Measurements from ENCODE around the gene APOBEC3F.
"Not testable (repeated sequence)": the region's sequence is repeated elsewhere in the genome, so short reads cannot be mapped to it uniquely, and the experiment has no call there.

APOBEC3F gene

GRCh38 chr22:39003165-39003638 lies 37.5 kb upstream of the APOBEC3F start:
- Histone ChIP-seq H3K4me3 (ENCODE audit: insufficient read depth, low read length, poor library complexity, severe bottlenecking) (no peak overlapping the region), H3K9me2 (replicated peaks; ENCODE audit: insufficient read depth, low read length) (no peaks in the 10 kb centered on the region), H3K9me3 (ENCODE audit: insufficient read depth, low read length) (no peaks in the 10 kb centered on the region), H3K9ac (ENCODE audit: low read length) (no peak overlapping the region; the same call in 1 of the 2 replicates), H2AFZ (ENCODE audit: low read depth, low read length, severe bottlenecking) (no peak overlapping the region), H3K79me2 (ENCODE audit: insufficient read depth, low read length) (no peaks in the 10 kb centered on the region), H4K20me1 (ENCODE audit: low read depth, low read length) (no peaks in the 10 kb centered on the region), H3K4me2 (ENCODE audit: low read depth, low read length, poor library complexity, severe bottlenecking) (peak overlapping the region; percentile 28), H3K27ac (ENCODE audit: low read depth, low read length) (no peak overlapping the region), H3K27me3 (ENCODE audit: low read length) (no peaks in the 10 kb centered on the region), H3K36me3 (ENCODE audit: low read length) (no peaks in the 10 kb centered on the region), H3F3A (ENCODE audit: insufficient read depth) (no peaks in the 10 kb centered on the region)
- peak; percentile 61 for TF ChIP-seq CTCF (IDR thresholded peaks at IDR 0.05; ENCODE audit: insufficient read depth, low read length, poor library complexity, severe bottlenecking)
- no peak for TF ChIP-seq EZH2phosphoT487 (conservative IDR thresholded peaks at IDR 0.05; ENCODE audit: low read length)

DNA sequence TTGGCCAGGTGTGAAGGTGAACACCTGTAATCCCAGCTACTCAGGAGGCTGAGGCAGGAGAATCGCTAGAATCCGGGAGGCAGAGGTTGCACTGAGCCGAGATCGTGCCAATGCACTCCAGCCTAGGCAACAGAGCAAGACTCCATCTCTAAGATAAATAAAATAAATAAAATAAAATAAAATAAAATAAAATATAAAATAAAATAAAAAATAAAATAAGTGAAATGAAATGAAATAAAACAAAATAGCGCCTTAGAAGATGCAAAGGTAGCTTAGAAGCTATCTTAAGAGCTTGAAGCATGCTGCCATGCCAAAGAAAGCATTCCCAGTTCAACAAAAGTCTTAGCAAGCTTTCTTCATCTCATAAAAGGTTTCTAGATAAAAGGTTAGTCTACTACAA lies 33.5 kb upstream of the APOBEC3F start:
- Histone ChIP-seq H3K27me3 (ENCODE audit: low read length) (no peaks in the 10 kb centered on the region), H3K36me3 (ENCODE audit: low read length) (no peaks in the 10 kb centered on the region), H3K4me3 (ENCODE audit: insufficient read depth, low read length, poor library complexity, severe bottlenecking) (no peak overlapping the region), H3F3A (ENCODE audit: insufficient read depth) (no peaks in the 10 kb centered on the region), H3K9me2 (replicated peaks; ENCODE audit: insufficient read depth, low read length) (no peaks in the 10 kb centered on the region), H4K20me1 (ENCODE audit: low read depth, low read length) (no peaks in the 10 kb centered on the region), H3K27ac (ENCODE audit: low read depth, low read length) (no peak overlapping the region), H3K79me2 (ENCODE audit: insufficient read depth, low read length) (no peaks in the 10 kb centered on the region), H2AFZ (ENCODE audit: low read depth, low read length, severe bottlenecking) (no peak overlapping the region), H3K9ac (ENCODE audit: low read length) (no peak overlapping the region), H3K9me3 (ENCODE audit: insufficient read depth, low read length) (no peaks in the 10 kb centered on the region), H3K4me2 (ENCODE audit: low read depth, low read length, poor library complexity, severe bottlenecking) (no peak overlapping the region)
- TF ChIP-seq CTCF (IDR thresholded peaks at IDR 0.05; ENCODE audit: insufficient read depth, low read length, poor library complexity, severe bottlenecking) (no peak), EZH2phosphoT487 (conservative IDR thresholded peaks at IDR 0.05; ENCODE audit: low read length) (no peak)

DNA sequence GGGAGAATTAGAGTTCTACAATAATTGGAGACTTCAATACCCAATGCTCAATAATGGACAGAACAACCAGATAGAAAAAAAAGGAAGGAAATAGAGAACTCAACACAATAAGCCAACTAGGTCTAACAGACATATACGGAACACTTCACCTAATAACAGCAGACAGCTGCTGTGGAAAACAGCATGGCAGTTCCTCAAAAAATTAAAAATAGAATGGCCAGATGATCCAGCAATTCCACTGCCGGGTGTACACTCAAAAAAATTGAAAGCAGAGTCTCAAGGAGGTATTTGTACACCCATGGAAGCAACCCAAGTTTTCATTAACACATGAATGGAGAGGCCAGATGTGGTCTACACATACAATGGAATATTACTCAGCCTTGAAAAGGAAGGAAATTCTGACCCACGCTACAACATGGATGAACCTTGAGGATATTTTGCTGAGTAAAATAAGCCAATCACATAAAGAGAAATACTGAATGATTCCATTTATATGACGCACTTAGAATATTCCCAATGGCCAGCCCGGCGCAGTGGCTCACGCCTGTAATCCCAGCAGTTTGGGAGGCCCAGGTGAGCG lies 32.3 kb upstream of the APOBEC3F start:
- not testable (repeated sequence) for H3K36me3 ChIP-seq (ENCODE audit: low read length); H3K9ac ChIP-seq (ENCODE audit: low read length); H3F3A ChIP-seq (ENCODE audit: insufficient read depth); H3K9me3 ChIP-seq (ENCODE audit: insufficient read depth, low read length); H2AFZ ChIP-seq (ENCODE audit: low read depth, low read length, severe bottlenecking); H4K20me1 ChIP-seq (ENCODE audit: low read depth, low read length); H3K9me2 ChIP-seq (replicated peaks; ENCODE audit: insufficient read depth, low read length); H3K27me3 ChIP-seq (ENCODE audit: low read length); H3K4me3 ChIP-seq (ENCODE audit: insufficient read depth, low read length, poor library complexity, severe bottlenecking); H3K79me2 ChIP-seq (ENCODE audit: insufficient read depth, low read length); H3K27ac ChIP-seq (ENCODE audit: low read depth, low read length); H3K4me2 ChIP-seq (ENCODE audit: low read depth, low read length, poor library complexity, severe bottlenecking)

GRCh38 chr22:39010946-39011345 lies 29.7 kb upstream of the APOBEC3F start:
- Histone ChIP-seq H2AFZ (ENCODE audit: low read depth, low read length, severe bottlenecking) (no peak overlapping the region), H4K20me1 (ENCODE audit: low read depth, low read length) (no peaks in the 10 kb centered on the region), H3K4me3 (ENCODE audit: insufficient read depth, low read length, poor library complexity, severe bottlenecking) (no peak overlapping the region), H3K36me3 (ENCODE audit: low read length) (no peaks in the 10 kb centered on the region), H3K9ac (ENCODE audit: low read length) (no peak overlapping the region), H3K9me2 (replicated peaks; ENCODE audit: insufficient read depth, low read length) (no peaks in the 10 kb centered on the region), H3F3A (ENCODE audit: insufficient read depth) (no peaks in the 10 kb centered on the region), H3K27me3 (ENCODE audit: low read length) (no peaks in the 10 kb centered on the region), H3K4me2 (ENCODE audit: low read depth, low read length, poor library complexity, severe bottlenecking) (no peak overlapping the region), H3K79me2 (ENCODE audit: insufficient read depth, low read length) (peaks cover 14% of the 10 kb centered on the region), H3K9me3 (ENCODE audit: insufficient read depth, low read length) (no peaks in the 10 kb centered on the region), H3K27ac (ENCODE audit: low read depth, low read length) (no peak overlapping the region)
- TF ChIP-seq EZH2phosphoT487 (conservative IDR thresholded peaks at IDR 0.05; ENCODE audit: low read length), result no peak
